Activated CD8-positive, alpha-beta memory T cell treated with anti-CD3 and anti-CD28 coated beads for 48 hours (primary cell): ENCODE data around the gene TBC1D7.

ENCODE experiments used
- DNase-seq, 3 experiments: peaks; one replicate each; pipeline ENCODE4 v3.0.0-alpha.2; 2020; ENCODE audit warnings: low read depth in 2 of 3, low spot score in 2 of 3

TBC1D7 gene

GRCh38 chr6:13273931-13274706 is 54.2 kb downstream of the TBC1D7 start:
- peak; percentile 8 to 27 (median 25) for DNase-seq

GRCh38 chr6:13273202-13273930 is 55.0 kb downstream of the TBC1D7 start:
- no peak for DNase-seq

GRCh38 chr6:13272131-13273046 is 55.9 kb downstream of the TBC1D7 start:
- DNase-seq = no peak

GRCh38 chr6:13268913-13269518 is 59.3 kb downstream of the TBC1D7 start:
- DNase-seq = no peak

- no peak for DNase-seq
These were observed 61.1 kb downstream of the TBC1D7 start for GRCh38 chr6:13267142-13267651.

GRCh38 chr6:13263669-13264068 is 64.7 kb downstream of the TBC1D7 start:
- DNase-seq = no peak

- no peak for DNase-seq
These were observed 65.8 kb downstream of the TBC1D7 start for GRCh38 chr6:13262302-13263230.

GRCh38 chr6:13261464-13261994 is 66.8 kb downstream of the TBC1D7 start:
- no peak for DNase-seq

GRCh38 chr6:13260831-13261230 is 67.5 kb downstream of the TBC1D7 start:
- DNase-seq = no peak

GRCh38 chr6:13260101-13260598 is 68.2 kb downstream of the TBC1D7 start:
- no peak for DNase-seq

GRCh38 chr6:13259393-13259792 is 68.9 kb downstream of the TBC1D7 start:
- no peak for DNase-seq

- DNase-seq = no peak
These were observed 71.9 kb downstream of the TBC1D7 start for GRCh38 chr6:13256266-13257001.
